Purkinje cell (primary cell): Measurements from ENCODE around the gene ELF4. TPM values are rescaled to one million over a fixed set of nuclear protein-coding genes. Genes with fewer than 3 reads are reported as not detected.

Source experiments
- polyA plus RNA-seq: library from polyadenylated mRNA; unstranded; fragments of >200 nt; fragmentation: Nextera tagmentation; gene quantifications from 2 replicates; pipeline ENCODE4 v1.2.1, GENCODE V29; 2014

ELF4 gene
- polyA plus RNA-seq, result not detected in 2 replicates

DNA sequence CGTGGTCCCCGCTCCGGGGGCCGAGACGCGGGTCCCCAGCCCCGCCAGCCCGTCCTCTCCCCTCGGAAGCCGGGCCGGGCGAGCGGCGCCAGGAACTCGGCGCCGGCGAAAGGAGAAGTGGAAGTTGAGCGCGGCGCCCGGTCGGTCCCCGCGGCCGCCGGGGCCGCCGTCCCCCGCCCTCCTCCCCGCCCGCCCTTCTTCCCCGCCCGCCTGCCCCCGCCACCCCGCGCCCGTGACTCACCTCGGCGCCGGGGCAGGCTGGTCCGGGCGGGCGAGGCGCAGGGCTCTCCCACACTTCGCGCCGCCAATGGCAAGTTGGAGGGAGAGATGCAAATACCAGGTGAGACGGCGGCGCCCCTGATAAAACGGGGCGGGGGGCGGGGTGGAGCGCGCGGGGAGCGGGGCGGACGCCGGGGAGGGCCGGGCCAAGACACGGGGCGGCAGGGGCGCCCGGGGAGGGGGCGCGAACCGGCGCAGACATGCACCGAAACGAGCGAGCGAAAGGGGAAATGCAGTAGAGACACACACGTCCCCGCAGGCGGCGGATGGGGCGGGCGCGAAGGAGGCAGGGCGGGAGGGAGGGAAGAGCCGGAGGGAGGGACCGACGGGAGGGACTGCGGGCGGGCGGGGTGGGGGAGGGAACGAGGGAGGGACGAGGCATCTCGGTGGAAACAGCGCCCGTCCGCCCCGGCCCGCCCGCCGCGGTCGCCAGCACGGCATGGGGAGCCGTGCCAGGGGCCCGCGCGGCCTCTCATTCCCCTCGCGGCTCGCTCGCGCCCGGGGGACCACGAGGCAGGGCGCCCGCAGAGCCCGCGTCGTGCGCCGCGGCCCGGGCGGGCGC, at the start of gene ELF4:
Gene ELF4 (minus strand): TSS at position 119 of the 841 bp plus-strand sequence. CDS start 29,167 bp downstream, outside the sequence.

Other genes starting within 250 kb of the ELF4 start
- gene UTP14A, start 204.3 kb downstream of the ELF4 start, polyA plus RNA-seq, result 5.0 and 6.4 TPM in 2 replicates
- 0.18 and 0.24 TPM in 2 replicates for gene BCORL1, start 127.9 kb downstream of the ELF4 start, polyA plus RNA-seq
- gene AIFM1, start 55.3 kb upstream of the ELF4 start, polyA plus RNA-seq, result 30.9 and 40.6 TPM in 2 replicates
- gene RAB33A, start 61.5 kb upstream of the ELF4 start, polyA plus RNA-seq, result 40.4 and 67.4 TPM in 2 replicates
- 1.1 and 1.5 TPM in 2 replicates for gene ZNF280C, start 158.4 kb upstream of the ELF4 start, polyA plus RNA-seq
- gene SLC25A14, start 229.4 kb upstream of the ELF4 start, polyA plus RNA-seq, result 44.8 and 76.5 TPM in 2 replicates